Gastroesophageal sphincter (tissue), 3 donors: ENCODE measurements around the gene ENOX1.

Experiments
- EP300 ChIP-seq: sonication (generic); formaldehyde crosslinking; IDR thresholded peaks from one replicate; pipeline ENCODE4 v1.6.1; 2017; ENCODE audit warnings: antibody characterized with exemption, mild to moderate bottlenecking
- POLR2A ChIP-seq, 2 donors: fragments of 450-650 bp; IDR thresholded peaks; one replicate each; pipeline ENCODE4 v1.6.1; 2017; ENCODE audit warnings: antibody characterized with exemption in 2 of 2, mild to moderate bottlenecking in 2 of 2, moderate library complexity in 1 of 2
- POLR2AphosphoS5 ChIP-seq: sonication (generic); formaldehyde crosslinking; IDR thresholded peaks from one replicate; pipeline ENCODE4 v1.6.1; 2017; ENCODE audit warnings: antibody characterized with exemption
- TF ChIP-seq, protein P1 (sequence below), 4 experiments: fragments of 200-600 bp in 2 of 4; fragments of 450-650 bp in 2 of 4; sonication (generic) in 1 of 4; IDR thresholded peaks; one replicate each; pipeline ENCODE4 v1.5.1; 2017 to 2019; ENCODE audit warnings: antibody characterized with exemption in 4 of 4, mild to moderate bottlenecking in 2 of 4, moderate library complexity in 2 of 4

- TF ChIP-seq, protein P1, sequence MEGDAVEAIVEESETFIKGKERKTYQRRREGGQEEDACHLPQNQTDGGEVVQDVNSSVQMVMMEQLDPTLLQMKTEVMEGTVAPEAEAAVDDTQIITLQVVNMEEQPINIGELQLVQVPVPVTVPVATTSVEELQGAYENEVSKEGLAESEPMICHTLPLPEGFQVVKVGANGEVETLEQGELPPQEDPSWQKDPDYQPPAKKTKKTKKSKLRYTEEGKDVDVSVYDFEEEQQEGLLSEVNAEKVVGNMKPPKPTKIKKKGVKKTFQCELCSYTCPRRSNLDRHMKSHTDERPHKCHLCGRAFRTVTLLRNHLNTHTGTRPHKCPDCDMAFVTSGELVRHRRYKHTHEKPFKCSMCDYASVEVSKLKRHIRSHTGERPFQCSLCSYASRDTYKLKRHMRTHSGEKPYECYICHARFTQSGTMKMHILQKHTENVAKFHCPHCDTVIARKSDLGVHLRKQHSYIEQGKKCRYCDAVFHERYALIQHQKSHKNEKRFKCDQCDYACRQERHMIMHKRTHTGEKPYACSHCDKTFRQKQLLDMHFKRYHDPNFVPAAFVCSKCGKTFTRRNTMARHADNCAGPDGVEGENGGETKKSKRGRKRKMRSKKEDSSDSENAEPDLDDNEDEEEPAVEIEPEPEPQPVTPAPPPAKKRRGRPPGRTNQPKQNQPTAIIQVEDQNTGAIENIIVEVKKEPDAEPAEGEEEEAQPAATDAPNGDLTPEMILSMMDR (IDR thresholded peaks at IDR 0.05): no peak
- no peak for TF ChIP-seq POLR2A (IDR thresholded peaks at IDR 0.05)
- TF ChIP-seq EP300: no peak
- TF ChIP-seq POLR2AphosphoS5: no peak
Observed at GRCh38 chr13:43242040-43242439, 544.7 kb downstream of the ENOX1 start.
